Activated CD8-positive, alpha-beta memory T cell treated with anti-CD3 and anti-CD28 coated beads, Interleukin-2, amount 50 U/mL, for 24 hours (primary cell): ENCODE results near the gene HYLS1.
"Not testable (repeated sequence)": the region's sequence is repeated elsewhere in the genome, so short reads cannot be mapped to it uniquely, and the experiment has no call there.

Source experiments
- DNase-seq: peaks from one replicate; pipeline ENCODE4 v3.0.0-alpha.2; 2020; ENCODE audit errors: extremely low read depth

Gene HYLS1

GRCh38 chr11:125887373-125888324, at the start of gene HYLS1:
TSS of gene HYLS1 (plus strand) at chr11:125887668. CDS start at chr11:125899369, 11,701 bp downstream.
- peak; percentile 92 for DNase-seq

GRCh38 chr11:125842321-125842948, 45.0 kb upstream of the HYLS1 start:
- DNase-seq = no peak

- no peak for DNase-seq
Measured at GRCh38 chr11:125846188-125846587, 41.3 kb upstream of the HYLS1 start.

- not testable (repeated sequence) for DNase-seq
Measured at GRCh38 chr11:125857670-125858069, 29.8 kb upstream of the HYLS1 start.

GRCh38 chr11:125862786-125863185, 24.7 kb upstream of the HYLS1 start:
- DNase-seq = not testable (repeated sequence)

GRCh38 chr11:125865354-125865753, 22.1 kb upstream of the HYLS1 start:
- DNase-seq = not testable (repeated sequence)

GRCh38 chr11:125869521-125869920, 17.9 kb upstream of the HYLS1 start:
- DNase-seq = no peak

GRCh38 chr11:125871391-125872137, 15.9 kb upstream of the HYLS1 start:
- no peak for DNase-seq

- no peak for DNase-seq
Measured at GRCh38 chr11:125872138-125872491, 15.4 kb upstream of the HYLS1 start.

GRCh38 chr11:125873881-125874555, 13.4 kb upstream of the HYLS1 start:
- no peak for DNase-seq

GRCh38 chr11:125874556-125875124, 12.8 kb upstream of the HYLS1 start:
- peak; percentile 5 for DNase-seq

- no peak for DNase-seq
Measured at GRCh38 chr11:125881291-125881690, 6.2 kb upstream of the HYLS1 start.

GRCh38 chr11:125883375-125883774, 4.1 kb upstream of the HYLS1 start:
- no peak for DNase-seq

- DNase-seq = no peak
Measured at GRCh38 chr11:125886997-125887372, 483 bp upstream of the HYLS1 start.

GRCh38 chr11:125890447-125891100, 3.1 kb downstream of the HYLS1 start:
- DNase-seq = no peak

GRCh38 chr11:125892071-125892470, 4.6 kb downstream of the HYLS1 start:
- no peak for DNase-seq

- no peak for DNase-seq
Measured at GRCh38 chr11:125892994-125893393, 5.5 kb downstream of the HYLS1 start.

GRCh38 chr11:125901872-125902271, 14.4 kb downstream of the HYLS1 start:
- no peak for DNase-seq

- DNase-seq = no peak
Measured at GRCh38 chr11:125902277-125902926, 14.9 kb downstream of the HYLS1 start.
